GM20000 (cell line): Measurements from ENCODE around the gene SH2D4B.

Experiments used
- DNase-seq: peaks from one replicate; pipeline ENCODE4 v3.0.0; 2012; ENCODE audit warnings: low spot score
- TF ChIP-seq, protein P1 (sequence below): IDR thresholded peaks from 2 replicates; pipeline ENCODE4 v1.5.1; 2012; ENCODE audit warnings: mild to moderate bottlenecking, control low read depth; ENCODE audit errors: extremely low read depth, missing control alignments

Gene SH2D4B

DNA sequence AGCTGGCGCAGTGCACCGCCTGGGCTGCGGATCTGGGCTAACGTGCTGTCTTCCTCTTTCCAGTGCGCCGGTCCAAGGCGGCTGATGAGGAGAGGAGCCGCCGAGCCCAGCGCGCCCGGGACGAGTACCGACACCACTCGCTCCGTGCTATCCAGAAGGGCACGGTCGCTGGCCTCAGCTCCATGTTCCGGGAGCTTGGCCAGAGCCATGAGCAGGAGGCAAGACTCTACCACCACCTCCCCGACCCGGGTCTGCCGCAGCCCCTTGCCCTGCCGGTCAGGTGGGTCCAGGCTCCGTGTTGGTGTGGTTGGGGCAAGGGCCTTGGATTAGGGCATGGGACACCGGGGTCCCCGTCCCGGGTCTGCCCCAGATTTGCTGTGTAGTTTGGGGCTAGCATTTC is 65.8 kb downstream of the SH2D4B start:
- TF ChIP-seq, protein P1, sequence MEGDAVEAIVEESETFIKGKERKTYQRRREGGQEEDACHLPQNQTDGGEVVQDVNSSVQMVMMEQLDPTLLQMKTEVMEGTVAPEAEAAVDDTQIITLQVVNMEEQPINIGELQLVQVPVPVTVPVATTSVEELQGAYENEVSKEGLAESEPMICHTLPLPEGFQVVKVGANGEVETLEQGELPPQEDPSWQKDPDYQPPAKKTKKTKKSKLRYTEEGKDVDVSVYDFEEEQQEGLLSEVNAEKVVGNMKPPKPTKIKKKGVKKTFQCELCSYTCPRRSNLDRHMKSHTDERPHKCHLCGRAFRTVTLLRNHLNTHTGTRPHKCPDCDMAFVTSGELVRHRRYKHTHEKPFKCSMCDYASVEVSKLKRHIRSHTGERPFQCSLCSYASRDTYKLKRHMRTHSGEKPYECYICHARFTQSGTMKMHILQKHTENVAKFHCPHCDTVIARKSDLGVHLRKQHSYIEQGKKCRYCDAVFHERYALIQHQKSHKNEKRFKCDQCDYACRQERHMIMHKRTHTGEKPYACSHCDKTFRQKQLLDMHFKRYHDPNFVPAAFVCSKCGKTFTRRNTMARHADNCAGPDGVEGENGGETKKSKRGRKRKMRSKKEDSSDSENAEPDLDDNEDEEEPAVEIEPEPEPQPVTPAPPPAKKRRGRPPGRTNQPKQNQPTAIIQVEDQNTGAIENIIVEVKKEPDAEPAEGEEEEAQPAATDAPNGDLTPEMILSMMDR, result no peak
- DNase-seq, result no peak

DNA sequence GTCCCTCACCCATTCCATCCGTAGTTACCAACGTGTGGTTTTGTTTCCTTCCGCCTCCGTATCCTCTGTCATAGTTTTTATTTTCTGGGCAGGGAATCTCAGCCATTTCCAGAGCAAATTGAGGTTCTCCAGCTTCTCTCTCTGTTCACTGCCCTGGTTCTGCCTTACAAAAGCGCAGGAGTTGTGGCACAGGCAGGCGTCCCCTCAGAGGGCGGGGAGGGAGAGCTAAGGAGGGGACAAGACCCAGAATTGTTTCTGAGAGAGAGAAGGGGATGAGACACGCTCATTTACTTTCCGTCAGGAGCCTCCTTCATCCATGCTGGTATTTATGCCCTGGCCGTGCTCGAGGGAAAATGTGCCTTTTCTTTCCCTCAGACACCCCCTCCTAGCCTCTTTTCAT is 71.0 kb downstream of the SH2D4B start:
- TF ChIP-seq, protein P1, result no peak
- DNase-seq, result no peak

DNA sequence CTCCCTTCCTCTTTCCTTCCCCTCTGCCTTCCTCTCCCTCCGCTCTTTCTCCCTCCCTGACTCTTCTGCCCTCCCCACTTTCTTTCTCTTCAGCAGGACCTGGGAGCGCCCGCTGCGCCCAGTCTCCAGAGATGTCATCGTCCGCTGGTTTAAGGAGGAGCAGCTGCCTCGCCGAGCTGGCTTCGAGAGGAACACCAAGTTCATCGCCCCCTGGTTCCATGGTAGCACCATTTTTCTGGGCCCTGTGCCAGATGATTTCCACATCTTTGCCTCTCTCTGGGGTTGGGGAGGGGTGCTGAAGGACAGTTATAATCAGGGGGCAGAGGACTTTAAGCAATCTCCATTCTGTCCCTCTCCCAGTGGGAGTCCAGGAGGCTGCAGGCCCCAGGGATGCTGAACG is 71.6 kb downstream of the SH2D4B start:
- TF ChIP-seq, protein P1, result no peak
- DNase-seq, result no peak

GRCh38 chr10:80611481-80612185 is 73.9 kb downstream of the SH2D4B start:
- TF ChIP-seq, protein P1, result no peak
- DNase-seq, result no peak

- TF ChIP-seq, protein P1, result no peak
- no peak for DNase-seq
Measured at GRCh38 chr10:80612261-80612660, 74.6 kb downstream of the SH2D4B start.

DNA sequence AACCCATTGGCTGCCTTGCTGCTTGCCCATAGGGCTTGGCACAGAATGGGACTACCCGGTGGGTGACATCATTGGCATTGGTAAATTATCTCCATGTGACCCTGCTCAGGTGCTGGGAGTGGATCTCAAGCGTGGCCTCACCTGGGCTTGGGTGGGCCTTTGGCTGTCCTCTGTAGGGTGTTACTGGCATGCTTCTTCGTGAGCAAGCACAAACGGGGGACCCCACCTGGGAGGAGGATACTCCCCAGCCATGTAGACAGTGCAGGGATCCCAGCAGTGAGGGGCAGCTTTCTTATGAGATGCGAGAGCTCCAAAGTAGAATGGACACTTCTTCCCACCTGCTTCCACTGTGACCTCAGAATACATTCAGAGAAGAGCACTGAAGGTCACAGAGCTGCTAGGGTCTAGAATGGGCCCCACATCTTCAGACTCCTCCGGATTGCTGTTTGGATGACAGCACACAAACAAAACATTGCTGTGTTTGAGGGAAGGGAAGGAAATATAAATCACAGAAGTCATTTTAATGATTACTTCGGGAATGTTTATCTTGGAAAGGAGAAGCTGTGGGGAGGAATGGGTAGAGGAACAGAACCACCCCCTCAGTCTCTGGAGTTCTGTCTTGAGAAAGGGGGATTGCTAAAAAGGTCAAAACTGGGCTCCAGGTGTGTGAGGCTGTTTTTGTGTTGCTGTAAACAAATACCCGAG is 75.9 kb downstream of the SH2D4B start:
- TF ChIP-seq, protein P1, result no peak

GRCh38 chr10:80614576-80615416 is 77.1 kb downstream of the SH2D4B start:
- TF ChIP-seq, protein P1, result no peak

More for the DNA sequence above, 75.9 kb downstream of the SH2D4B start:
- DNase-seq, result no peak

More at GRCh38 chr10:80614576-80615416, 77.1 kb downstream of the SH2D4B start:
- DNase-seq, result no peak
